Stimulated activated CD8-positive, alpha-beta memory T cell treated with anti-CD3 and anti-CD28 coated beads, Interleukin-15, amount 100 ng/mL, for 1 hour (primary cell): Measurements from ENCODE around the gene GDI1.
"Not testable (repeated sequence)": the region's sequence is repeated elsewhere in the genome, so short reads cannot be mapped to it uniquely, and the experiment has no call there.

Experiments used
- DNase-seq: peaks from one replicate; pipeline ENCODE4 v3.0.0-alpha.2; 2020; ENCODE audit warnings: low read depth

GDI1 gene

DNA sequence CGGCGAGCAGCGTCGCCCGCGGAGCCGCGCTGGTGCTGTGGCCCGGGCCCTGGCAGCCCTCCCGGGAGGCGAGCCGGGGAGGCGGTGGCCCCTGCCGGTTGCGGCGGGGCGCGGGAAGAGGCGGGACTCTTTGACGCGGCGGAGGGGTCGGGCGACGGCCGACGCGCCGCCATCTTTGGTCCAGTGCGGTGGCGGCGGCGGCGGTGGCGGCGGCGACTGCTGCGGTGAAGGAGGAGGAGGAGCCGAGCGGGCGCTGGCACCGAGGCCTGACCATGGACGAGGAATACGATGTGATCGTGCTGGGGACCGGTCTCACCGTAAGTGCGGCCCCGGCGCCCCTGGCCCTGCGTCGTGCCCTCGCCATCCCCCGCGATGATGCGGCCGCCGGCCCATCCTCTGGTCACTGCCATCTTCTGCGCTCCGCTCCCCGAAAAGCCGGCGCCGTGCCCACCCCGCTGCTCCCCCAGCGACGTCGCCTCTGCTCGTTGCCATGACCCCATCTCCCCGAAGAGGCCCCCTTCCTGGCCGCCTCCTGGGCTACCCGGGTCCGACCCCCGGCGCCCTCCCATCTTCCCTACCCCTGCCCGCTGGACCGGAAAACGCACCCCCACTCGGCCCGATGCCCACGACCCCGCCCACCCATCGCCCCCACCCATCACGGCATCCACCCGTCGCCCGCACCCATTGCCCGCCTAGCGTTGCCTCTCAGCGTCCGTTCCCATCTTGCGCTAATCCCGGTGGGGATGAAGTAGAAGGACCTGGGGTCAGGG, at the start of gene GDI1:
GDI1 (plus strand) TSS at position 172 of the 770 bp plus-strand sequence; CDS start at position 273, 101 bp downstream.
- no peak for DNase-seq

DNA sequence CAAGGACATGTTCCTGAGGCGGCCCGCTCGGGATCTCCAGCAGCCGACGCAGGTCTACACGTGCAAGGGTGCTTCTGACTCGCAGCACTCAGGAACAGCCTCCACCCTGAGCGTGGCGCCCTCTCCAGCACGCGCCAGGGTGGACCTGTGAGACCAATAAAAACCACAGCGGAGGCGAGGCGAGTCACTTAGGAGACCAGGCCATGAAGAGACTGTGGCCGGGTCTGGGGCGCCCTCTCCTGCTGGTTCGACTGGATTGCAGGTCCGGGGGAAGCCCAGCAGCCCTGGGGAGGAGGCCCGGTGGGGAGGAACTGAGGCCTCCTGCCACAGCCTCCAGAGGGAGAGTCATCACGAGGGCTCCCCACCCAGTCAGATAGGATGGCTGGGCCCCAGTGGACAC, 48.9 kb upstream of the GDI1 start:
- not testable (repeated sequence) for DNase-seq

DNA sequence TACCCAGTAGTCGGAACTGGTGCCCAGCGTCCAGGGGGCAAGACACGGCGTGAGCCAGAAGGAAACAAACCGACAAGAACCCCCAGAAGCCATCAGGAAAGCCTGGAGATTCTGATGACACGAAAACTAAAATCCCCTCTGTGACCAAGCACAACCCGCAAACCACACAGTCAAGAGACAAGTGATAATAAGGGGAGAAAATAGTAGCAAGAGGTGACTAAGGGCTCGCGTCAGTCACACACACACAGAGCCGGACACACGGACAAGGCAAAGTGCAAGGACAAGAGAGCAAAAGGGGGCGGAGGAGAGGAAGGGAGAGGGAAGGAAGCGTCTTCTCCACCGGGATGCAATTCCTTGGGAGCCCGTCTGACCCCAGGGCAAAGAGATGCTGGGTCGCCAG, 48.3 kb upstream of the GDI1 start:
- DNase-seq: not testable (repeated sequence)

DNA sequence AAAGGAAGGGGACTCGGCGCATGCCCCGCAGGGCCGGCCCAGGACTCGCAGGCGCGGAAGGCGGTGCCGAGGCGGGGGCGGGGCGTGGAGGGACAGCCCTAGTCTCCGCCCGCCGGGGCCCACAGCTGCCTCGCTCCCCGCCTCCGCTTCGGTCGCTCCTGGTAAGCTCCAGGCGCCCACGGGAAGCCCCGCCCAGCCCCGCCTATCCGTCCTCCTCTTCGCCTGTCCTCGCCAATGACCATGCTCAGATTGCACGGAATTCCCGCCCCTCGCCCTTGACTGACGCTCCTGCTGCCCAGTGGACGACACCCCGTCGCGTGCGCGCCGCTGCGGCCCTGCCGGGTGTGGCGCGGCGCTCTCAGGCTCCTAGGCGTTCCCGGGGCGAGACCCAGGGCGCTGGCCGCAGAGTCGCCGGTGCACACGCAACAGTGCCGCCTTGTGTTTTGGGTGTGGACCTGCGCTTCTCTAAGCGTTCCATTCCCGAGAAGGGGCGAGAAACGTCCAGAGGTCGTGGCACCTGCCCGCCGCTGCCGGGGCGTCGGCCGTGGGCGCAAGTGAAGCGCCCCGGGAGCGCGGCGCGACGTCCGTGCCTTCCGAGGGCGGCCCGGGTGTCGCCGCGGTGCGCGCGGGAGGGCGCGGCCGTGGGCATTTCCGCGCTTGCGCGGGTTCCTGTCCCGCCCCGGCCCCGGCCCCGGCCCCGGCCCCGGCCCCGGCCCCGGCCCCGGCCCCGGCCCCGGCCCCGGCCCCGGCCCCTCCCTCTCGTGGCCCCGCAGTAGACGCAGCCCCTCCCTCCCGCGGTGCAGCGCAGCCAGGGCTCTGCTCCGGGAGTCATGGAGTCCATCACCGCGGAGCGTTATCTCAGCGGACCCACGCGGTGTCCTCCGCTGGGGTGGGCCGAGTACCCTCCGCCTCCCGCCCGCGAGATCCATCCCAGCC, 46.9 kb upstream of the GDI1 start:
- DNase-seq: not testable (repeated sequence)

DNA sequence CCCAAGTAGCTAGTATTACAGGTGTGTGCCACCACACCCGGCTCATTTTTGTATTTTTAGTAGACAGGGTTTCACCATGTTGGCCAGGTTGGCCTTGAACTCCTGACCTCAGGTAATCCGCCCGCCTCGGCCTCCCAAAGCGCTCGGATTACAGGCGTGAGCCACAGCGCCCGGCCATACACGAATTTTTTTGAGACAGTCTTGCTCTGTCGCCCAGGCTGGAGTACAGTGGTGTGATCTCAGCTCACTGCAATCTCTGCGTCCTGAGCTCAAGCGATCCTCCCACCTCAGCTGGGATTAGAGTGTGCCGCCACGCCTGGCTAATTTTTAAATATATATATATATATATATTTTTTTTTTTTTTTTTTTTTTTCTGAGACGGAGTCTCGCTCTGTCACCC, 40.6 kb upstream of the GDI1 start:
- DNase-seq: not testable (repeated sequence)

DNA sequence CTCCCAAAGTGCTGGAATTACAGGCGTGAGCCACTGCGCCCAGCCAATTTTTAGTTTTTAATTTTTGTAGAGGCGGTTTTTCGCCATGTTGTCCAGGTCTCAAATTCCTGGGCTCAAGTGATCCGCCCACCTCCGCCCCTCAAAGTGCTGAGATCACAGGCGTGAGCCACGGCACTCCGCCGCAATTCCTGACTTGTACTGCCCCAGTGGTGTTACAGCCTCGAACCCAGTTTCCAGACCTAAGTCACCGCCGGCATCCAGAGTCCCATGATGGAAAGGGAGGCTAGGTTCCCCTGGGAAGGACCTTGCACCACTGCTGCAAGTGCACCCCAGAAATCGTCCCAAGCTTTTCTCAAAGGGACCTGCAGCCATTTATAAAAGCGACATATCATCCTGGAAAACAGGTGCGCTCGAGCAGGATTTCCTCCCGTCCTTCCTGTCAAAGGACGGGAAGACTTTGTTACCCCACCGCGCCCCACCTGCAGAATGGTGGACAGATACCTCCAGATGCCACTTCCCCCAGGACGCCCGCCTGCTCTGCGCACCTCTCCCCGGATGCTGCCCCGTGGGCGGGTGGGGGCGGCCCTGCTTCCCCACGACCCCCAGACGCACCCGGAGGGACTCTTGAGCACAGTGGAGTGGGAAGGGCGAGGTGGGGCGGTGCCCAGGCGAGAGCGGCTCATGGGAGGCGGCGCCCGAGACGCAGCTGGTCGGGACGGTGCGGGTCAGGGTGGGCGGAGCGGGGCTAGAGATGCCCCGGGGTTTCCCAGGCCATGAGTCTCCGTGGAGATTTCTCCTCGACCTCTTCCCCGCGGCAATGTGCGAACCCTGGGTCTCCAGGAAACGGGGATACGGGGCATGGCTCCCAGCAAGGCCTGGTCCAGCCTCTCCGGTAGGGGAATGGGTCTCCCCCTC, 39.7 kb upstream of the GDI1 start:
- no peak for DNase-seq

DNA sequence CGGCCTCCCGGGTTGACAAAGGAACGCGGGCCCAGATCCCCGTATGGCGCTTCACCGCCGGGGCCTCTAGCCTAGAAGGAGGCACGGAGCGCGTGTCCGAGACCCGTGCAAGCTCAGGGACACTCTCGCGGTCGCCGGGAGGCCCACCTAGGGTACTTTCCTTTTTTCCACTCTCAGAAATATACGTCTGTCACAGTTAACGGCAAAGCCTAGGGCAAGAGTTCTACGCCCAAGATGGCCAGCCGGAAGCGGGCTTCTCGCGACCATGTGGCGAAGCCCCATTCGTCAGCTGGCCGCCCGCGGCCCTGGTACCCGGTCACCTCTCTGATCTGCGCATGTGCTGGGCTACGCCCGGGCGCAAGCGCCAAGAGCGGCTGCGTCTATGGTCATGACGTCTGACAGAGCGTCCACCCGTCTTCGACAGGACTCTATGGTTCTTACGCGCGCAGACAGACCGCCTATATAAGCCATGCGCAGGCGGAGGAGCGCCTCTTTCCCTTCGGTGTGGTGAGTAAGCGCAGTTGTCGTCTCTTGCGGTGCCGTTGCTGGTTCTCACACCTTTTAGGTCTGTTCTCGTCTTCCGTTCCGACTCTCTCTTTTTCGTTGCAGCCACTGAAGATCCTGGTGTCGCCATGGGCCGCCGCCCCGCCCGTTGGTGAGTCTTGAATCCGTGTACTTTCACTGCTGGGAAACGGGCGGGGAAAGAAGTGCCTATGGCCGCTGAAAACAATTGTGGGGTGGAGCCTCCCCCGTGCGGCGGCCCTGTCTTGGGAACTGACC, 38.9 kb upstream of the GDI1 start, which contains the start of gene RPL10:
RPL10 (plus strand) TSS at position 490 of the 780 bp plus-strand sequence; CDS start at position 633, 143 bp downstream.
- peak; percentile 66 for DNase-seq

DNA sequence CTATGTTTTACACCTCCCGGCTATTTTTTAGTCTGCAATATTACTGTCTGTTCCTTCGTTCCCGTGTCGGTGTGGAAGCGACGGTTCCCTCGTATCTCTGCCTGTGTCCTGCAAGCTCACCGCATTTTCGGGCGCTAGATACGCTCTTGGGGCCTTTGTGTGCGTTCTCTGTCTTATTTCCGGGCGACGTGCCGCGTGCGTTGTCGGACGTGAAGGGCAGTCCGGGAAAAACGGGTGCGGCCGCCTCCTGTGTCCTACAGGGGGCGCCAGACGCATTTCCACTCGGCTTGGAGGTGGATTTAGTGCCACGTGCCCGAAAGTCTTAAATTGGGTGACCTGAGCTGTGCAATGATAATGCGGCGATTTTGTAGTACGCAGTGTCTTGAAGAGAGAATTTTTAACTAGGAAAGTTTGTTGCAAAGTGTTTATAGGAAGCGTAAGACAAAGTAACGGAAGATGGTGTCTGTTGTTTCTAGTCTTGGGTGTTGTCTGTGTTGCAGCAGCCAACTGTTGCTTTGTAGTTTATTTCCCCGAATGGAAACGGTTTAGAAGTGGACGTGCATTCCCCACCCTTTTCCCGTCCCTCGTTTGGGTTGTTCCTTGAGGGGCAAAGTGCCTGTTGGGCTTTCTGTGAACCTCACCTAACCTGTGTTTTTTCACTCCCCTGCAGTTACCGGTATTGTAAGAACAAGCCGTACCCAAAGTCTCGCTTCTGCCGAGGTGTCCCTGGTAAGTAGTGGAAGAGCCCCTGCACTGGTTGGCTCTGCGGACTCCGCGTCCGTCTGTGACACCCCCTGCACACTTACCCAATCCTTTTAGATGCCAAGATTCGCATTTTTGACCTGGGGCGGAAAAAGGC, 38.1 kb upstream of the GDI1 start:
- peak; percentile 54 for DNase-seq

DNA sequence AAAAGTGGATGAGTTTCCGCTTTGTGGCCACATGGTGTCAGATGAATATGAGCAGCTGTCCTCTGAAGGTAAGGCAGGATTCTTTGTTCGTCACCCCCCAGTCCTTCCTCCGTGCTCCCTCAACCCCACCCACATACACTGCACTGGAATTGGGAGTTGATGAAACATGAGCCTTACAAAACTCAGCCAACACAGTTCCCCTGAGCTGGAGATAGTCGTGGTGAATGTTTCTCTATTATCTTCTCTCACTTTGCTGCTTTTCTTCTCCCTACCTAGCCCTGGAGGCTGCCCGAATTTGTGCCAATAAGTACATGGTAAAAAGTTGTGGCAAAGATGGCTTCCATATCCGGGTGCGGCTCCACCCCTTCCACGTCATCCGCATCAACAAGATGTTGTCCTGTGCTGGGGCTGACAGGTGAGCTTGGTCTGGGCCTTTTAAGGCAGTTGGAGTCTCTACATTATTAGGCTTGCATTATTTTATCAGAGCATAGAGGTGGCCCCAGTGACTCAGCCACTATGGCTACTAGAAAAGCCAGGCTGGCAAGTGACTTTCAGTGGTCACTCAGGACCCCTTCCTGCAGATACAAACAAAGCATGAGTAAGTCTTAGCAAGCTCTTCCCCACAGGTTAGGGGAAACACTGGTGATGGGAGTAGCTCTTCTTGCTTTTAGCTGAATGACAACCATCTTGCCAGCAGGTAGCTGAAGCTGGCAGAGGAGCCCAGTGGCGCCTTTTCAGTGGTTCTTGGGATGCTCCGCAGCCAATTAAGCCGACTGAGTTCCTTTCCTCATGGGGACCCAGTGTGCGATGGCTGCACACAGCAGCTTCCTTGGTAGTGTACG, 37.2 kb upstream of the GDI1 start:
- DNase-seq: no peak

DNA sequence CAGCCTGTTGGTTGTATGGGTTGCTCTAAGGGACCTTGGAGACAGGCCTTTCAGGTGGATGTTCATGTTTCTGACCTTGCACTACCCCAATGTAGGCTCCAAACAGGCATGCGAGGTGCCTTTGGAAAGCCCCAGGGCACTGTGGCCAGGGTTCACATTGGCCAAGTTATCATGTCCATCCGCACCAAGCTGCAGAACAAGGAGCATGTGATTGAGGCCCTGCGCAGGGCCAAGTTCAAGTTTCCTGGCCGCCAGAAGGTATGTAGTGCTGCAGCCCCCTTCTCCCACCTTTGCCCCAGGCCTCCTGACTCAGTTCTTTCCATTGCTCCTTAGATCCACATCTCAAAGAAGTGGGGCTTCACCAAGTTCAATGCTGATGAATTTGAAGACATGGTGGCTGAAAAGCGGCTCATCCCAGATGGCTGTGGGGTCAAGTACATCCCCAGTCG, 36.6 kb upstream of the GDI1 start:
- DNase-seq: not testable (repeated sequence)

DNA sequence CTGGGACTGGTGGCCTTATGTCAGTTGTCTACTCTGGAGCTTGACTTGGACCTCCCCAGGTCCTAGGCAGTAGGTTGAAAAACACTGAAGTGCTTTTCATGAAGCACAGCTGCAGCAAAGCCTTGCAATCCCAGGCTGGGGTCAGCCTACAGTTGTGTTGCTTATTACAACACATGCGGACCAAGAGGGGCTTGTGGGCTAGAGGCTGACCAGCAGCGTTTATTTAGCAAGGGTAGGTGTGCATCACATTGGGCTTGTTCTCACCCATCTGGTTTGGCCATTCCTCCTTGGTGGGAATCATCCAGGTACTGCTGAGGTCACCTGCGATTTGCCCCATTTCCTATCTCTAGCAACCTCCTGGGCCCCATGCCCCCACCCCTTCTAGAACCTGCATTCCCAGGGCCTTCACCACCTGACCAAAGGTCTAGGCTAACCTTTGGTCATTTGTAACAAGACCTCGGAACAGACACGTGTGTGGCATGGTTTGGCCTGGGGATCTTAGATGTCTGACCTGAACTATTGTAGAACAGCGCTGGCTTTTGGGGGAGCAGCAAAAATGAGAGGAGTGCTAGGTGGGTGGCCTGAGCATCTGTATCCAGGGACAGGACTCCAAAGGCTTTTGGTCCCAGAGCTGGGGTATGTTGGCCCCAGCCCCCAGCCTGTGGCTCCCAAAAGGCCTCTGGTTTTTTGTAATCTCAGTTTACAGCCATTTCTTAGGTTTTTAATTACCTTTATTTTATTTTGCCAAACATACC, 35.7 kb upstream of the GDI1 start:
- no peak for DNase-seq

DNA sequence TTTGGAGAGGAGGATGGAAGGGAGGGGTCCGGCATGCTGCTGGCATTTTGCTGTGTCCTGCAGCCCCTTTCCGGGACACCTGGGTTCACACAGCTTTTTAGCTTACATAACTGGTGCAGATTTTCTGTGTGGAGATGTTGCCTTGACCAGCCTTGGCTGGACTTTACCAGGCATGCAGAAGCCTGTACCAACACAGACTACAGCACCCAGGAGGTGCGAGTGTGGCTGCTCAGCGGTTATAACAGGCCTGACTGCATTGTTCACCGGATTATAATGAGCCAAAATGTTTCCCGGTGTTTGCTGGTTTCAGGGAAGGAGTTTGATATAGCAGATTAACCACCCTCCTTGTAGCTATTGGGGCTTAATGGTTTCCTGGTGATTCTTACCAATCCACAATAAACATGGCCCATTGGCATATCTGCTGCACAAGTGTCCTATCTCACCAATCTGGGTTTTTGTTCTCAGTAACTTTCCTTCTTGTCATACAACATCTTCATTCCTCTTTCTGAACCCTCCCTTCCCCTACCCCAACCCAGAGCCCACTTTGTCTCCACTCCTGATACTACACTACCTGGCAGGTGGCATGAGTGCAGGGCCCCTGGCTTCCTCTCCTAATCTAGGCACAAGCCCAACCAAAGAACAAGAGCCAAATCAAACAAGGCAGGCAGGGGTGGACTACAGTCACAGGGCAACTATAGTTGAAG, 34.9 kb upstream of the GDI1 start:
- DNase-seq: no peak

DNA sequence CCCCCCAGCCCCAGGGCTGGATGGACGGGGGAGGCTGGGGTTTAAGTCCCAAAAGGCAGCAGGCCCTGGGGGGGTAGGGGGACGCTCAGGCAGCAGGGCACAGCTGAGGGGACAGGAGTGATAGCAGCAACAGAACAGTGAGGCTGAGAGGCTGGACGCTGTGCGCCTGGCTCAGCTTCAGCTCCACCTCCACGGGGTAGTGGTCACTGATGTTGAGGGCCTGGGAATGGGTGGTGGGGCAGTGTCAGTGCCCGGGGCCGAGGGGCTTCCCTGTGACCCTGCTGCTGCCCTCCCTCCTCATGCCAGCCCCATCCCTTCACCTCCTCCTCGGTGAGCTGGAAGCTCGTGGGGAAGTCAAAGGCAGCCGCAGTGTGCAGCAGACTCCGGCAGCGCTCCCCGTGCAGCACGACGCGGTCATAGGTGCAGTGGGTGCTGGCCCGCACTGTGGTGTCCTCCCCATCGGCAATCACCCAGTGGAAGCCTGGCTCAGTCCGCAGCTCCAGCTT, 34.3 kb upstream of the GDI1 start:
- no peak for DNase-seq

DNA sequence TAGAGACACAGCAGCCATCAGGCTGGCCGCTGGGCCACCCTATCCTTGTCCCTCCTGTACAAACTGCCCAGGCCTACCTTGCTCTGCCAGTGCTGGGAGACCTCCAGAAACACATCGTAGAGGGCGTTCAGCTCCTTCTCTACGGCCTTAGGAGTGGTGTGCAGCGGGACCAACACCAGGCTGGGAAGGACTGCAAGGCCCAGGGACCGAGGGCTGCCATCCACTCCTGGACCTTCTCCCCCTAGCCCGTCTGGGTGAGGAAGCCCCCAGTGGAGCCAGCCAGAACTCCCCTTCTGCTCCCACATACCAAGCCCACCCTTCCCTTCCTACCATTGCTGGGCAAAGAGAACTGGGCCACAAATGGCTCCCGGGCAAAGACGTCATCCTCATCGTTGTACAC, 33.8 kb upstream of the GDI1 start:
- DNase-seq: no peak

DNA sequence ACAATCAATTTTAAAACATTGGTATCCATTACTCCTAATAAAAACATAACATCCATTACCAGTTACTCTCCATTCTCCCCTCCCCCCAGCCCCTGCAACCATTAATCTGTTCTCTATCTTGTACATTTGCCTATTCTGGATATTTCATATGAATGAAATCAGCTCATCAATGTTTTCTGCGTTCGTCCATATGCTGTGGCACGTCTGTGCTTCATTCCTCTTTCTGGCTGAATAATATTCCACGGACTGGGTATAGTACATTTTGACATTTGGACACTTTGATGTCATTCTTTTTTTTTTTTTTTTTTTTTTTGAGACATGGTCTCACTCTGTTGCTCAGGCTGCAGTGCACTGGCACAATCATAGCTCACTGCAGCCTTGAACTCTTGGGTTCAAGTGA, 33.1 kb upstream of the GDI1 start:
- no peak for DNase-seq

DNA sequence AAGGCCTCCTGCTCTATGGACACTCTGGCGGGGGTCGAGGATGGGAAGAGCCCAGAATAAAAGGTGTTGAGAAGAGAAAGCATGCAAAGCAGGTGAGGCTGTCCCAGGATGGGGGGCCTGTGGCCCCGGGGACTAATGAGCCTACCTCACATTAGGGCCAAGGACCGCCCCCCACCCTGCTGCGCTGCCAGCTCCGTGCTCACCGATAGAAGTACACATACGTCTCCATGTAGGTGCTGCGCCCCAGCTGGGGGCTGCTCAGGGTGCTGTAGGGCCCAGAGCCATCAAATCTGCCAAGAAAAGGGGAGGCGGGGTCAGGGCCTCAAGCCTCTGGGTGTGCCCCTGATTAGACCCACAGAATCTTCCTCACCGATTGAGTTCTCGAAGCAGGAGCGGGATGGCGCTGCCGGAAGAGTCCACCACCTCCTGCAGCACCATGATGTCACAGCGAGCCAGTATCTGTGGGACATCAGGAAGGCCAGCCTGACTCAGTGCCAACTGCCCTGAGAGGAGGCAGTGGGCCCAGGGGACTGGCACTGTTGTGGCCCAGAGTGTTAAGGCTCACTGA, 32.2 kb upstream of the GDI1 start:
- no peak for DNase-seq

DNA sequence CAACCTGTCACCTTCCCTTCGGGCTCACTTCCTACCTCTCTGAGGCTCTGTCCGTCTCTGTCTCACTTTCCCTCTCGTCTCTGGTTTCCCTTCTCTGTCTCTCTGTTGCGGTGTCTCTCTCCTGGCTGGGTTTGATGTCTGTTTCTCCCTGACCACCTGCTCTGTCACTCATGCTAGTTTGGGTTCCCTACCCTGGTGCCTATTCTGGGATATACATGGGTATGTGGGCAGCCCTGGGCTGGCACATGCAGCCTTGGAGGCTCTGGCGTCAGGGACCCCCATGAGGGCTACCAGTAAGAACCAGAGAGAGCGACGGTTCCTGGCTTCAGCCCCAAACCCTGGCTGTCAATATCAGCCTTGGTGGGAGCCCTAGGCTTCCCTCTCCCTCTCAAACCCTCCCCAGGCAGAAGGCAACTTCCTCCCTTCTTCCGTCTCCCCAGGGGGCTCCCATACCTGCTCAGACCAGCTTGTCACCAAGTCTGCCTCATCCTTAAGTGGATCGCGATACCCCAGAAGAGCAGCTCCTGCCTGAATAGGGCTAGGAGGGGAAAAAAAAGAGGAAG, 28.2 kb upstream of the GDI1 start:
- no peak for DNase-seq
